SK-N-MC (cell line): ENCODE results near the gene ABTB2.
"Not testable (repeated sequence)": the region's sequence is repeated elsewhere in the genome, so short reads cannot be mapped to it uniquely, and the experiment has no call there.

Experiments
- DNase-seq: peaks from one replicate; pipeline ENCODE4 v3.0.0-alpha.2; 2011; ENCODE audit warnings: low read depth, low spot score
- H3K27ac ChIP-seq: fragments of 200-600 bp; sonication (generic); 2 replicates; pipeline ENCODE4 v1.5.1; 2016; ENCODE audit warnings: mixed run types
- H3K36me3 ChIP-seq: fragments of 200-600 bp; sonication (generic); 2 replicates; pipeline ENCODE4 v1.6.1; 2017; ENCODE audit warnings: antibody characterized with exemption, low read length, mixed read lengths; ENCODE audit not compliant: insufficient read depth
- H3K4me3 ChIP-seq: fragments of 200-600 bp; sonication (generic); 2 replicates; pipeline ENCODE4 v1.5.1; 2016
- H3K9ac ChIP-seq: fragments of 200-600 bp; sonication (generic); 2 replicates; pipeline ENCODE4 v1.8.0; 2017; ENCODE audit warnings: mixed run types, mixed read lengths; ENCODE audit not compliant: insufficient read length
- H3K9me3 ChIP-seq: fragments of 200-600 bp; sonication (generic); 2 replicates; pipeline ENCODE4 v1.6.1; 2017; ENCODE audit warnings: low read depth, mild to moderate bottlenecking, antibody characterized with exemption, low read length, moderate library complexity, mixed read lengths
- EZH2 ChIP-seq: fragments of 200-600 bp; sonication (generic); IDR thresholded peaks from one replicate; pipeline ENCODE4 v1.6.1; 2017; ENCODE audit warnings: antibody characterized with exemption
- FOXP2 ChIP-seq: optimal IDR thresholded peaks from 2 replicates; pipeline ENCODE3; 2011; ENCODE audit warnings: mild to moderate bottlenecking, moderate library complexity; ENCODE audit not compliant: insufficient read depth; ENCODE audit errors: extremely low read length, control extremely low read depth
- POLR2AphosphoS5 ChIP-seq: IDR thresholded peaks from 2 replicates; pipeline ENCODE4 v1.6.1; 2012; ENCODE audit warnings: mild to moderate bottlenecking, low read depth, low read length, borderline replicate concordance

The ABTB2 gene

DNA sequence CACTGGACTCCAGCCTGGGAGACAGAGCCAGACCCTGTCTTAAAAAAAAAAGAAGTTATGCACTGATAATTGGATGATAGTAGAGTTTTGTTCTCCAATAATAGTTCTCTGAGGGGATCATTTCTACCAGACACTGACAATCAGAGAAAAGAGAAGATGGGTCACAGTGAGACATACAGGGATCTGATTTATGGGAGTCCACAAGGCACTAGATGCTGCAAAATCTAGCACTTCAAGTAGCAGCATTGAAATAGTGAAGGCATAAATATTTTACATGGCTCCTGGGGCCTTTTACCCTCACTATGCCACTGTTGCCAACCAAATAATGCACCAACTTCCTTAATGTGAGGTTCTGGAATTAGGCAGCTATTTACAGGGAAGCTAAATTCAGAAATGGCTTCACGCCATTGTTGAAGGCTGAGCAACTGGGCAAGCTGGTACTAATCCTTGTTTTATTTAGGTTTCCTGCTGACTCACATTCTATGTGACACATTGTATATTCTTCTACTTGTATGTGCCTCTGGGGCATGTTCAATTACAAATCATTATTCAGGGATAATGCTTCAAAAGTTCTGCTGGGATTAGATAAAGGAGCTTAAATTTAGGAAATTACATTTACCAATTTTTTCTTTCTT is 38.2 kb upstream of the ABTB2 start:
- Histone ChIP-seq H3K9me3 (peaks cover 3% of the 10 kb centered on the region; the same call in 1 of the 2 replicates), H3K27ac (peak overlapping the region; percentile 95), H3K9ac (peak overlapping the region; percentile 1), H3K4me3 (peak overlapping the region; percentile 51), H3K36me3 (no peaks in the 10 kb centered on the region)
- DNase-seq: peak; percentile 68
- TF ChIP-seq EZH2 (no peak), FOXP2 (no peak), POLR2AphosphoS5 (peak; percentile 49; the same call in 1 of the 2 replicates)

DNA sequence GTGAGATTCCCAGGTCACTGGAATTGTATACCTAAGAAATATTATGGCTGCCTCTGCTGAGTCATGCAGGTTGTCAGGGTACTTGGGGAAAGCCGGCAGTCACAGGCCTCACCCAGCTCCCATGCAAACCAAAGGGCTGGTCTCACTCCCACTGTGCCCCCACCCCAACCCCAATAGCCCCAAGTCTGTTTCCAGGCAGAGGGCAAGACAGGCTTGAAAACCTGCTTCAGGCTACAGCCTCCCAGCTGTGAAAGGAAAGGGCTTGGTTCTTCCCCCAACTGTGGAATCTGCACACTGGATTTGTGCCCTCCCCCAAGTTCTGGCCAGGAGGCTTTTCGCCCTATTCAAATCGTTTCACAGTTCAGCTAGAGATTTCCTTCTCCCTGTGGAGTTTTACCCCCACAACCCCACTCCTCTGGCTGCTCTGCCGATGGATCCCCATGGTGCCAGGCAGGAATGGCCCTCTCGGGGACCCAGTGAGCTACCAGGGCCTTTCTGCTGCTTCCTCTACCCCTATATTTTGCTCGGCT is 37.0 kb upstream of the ABTB2 start:
- H3K9me3 ChIP-seq: peaks cover 3% of the 10 kb centered on the region; the same call in 1 of the 2 replicates
- H3K4me3 ChIP-seq: peak overlapping the region; percentile 56
- peak overlapping the region; percentile 95 for H3K27ac ChIP-seq
- no peaks in the 10 kb centered on the region for H3K36me3 ChIP-seq
- DNase-seq: no peak
- no peak for TF ChIP-seq EZH2
- no peak for TF ChIP-seq FOXP2
- no peak for TF ChIP-seq POLR2AphosphoS5
- peak overlapping the region; percentile 55 for H3K9ac ChIP-seq

DNA sequence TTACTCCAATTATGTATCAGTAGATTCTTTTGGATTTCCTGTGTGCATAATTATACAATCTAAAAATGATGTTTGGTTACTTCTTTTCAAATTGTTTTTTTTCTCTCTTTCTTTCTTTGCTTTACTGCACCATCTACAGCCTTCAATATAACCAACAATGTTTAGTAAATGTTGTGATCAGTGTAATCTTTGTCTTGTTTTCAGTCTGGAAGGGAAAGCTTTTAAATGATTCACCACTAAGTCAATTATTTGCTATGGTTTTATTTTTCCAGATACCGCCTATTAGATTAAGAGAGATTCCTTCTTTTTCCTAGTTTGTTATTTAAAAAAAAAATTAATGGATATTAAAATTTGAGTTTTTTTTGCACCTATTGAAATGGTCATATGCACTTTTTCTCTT is 29.8 kb upstream of the ABTB2 start:
- Histone ChIP-seq H3K36me3 (no peaks in the 10 kb centered on the region), H3K27ac (no peak overlapping the region), H3K4me3 (no peak overlapping the region), H3K9me3 (peaks cover 4% of the 10 kb centered on the region; the same call in 1 of the 2 replicates), H3K9ac (no peak overlapping the region)
- TF ChIP-seq FOXP2: no peak
- TF ChIP-seq POLR2AphosphoS5: no peak
- no peak for TF ChIP-seq EZH2
- no peak for DNase-seq

DNA sequence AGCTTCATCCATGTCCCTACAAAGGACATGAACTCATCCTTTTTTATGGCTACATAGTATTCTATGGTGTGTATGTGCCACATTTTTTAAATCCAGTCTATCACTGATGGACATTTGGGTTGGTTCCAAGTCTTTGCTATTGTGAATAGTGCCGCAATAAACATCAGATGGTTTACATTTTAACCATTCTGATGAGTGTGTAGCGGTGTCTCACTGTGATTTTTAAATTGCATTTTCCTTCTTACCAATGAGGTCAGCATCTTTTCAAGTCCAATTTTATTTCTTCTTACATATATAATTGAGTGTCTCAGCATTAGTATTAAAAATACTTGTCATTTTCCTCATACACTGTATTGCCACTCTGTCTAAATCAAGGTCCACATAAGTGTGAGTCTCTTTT is 28.5 kb upstream of the ABTB2 start:
- not testable (repeated sequence) for H3K9ac ChIP-seq, DNase-seq, H3K27ac ChIP-seq, H3K9me3 ChIP-seq, H3K4me3 ChIP-seq, H3K36me3 ChIP-seq

DNA sequence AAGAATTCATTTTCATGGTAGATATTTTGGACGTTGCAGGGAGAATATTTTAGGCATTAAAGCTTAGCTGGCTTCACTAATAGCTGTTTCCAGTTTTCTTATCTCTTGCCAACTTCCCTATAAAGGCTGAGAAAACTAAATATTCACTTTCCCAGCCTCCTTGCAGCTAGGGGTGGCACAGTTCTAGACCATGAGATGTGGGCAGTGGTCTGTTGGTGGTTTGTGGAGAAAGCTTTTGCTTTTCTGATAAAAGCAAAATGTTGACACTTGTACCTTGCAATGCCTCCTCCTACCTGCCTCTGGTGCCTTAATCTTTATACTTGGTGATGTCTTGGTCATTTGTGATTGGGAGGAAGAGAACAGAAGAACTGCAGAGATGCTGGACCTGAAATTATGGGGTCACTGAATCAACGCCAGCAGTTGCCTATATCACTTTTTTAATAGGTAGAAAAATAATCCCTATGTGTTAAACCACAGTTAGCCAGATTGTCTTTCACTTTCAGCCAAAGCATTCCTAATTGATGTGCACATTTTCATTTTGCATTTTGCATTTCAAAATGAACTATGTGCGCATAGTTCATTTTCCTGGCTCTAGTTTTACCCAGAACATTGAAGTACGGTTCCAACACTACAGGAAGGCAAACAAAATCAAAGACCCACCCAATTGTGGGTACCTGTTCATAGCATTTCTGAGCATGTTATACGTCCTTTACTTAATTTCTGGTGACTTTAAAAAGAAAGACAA is 24.9 kb upstream of the ABTB2 start:
- Histone ChIP-seq H3K4me3 (no peak overlapping the region), H3K9ac (no peak overlapping the region), H3K36me3 (no peaks in the 10 kb centered on the region), H3K27ac (no peak overlapping the region), H3K9me3 (peaks cover 4% of the 10 kb centered on the region; the same call in 1 of the 2 replicates)
- TF ChIP-seq EZH2 (no peak), POLR2AphosphoS5 (no peak), FOXP2 (no peak)
- no peak for DNase-seq

DNA sequence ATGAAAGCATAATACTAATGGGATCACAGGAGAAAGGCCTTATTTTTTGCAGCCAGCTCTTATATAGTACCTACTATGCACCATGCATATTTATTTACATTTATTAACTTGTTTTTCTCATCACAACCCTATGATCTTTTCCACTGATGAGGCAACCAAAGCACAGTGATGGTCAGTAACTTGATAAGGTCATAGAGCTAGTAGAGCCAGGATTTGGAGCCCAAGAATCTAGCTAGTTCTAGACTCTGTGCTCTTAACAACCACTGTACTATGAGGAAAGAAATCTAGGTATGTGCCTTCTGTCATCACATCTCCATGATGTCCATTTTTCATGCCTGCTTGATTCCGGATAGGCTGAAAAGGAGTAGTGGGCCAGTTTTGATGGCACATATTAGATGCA is 24.0 kb upstream of the ABTB2 start:
- no peak overlapping the region for H3K9ac ChIP-seq
- H3K9me3 ChIP-seq: peaks cover 4% of the 10 kb centered on the region; the same call in 1 of the 2 replicates
- no peak for TF ChIP-seq POLR2AphosphoS5
- TF ChIP-seq FOXP2: no peak
- TF ChIP-seq EZH2: no peak
- DNase-seq: no peak
- H3K36me3 ChIP-seq: no peaks in the 10 kb centered on the region
- H3K27ac ChIP-seq: no peak overlapping the region
- H3K4me3 ChIP-seq: no peak overlapping the region

DNA sequence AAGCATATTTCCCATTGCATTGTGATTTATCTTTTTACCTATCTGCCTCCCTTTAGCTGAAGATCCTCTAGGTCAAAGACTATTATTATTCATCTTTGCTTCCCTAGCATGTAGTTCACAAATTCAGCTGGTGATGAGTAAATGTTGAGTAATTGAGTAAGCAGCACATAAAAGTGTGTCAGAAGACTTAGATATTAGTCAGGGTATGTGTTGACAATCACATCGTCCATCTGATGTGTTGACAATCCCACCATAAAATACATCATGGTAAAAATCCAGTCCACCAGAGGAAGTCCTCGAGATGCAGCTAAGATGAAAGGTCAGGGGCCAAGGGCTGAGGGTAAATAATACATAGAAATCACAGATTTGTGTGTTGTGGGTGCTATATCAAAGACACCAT is 22.9 kb upstream of the ABTB2 start:
- H3K9me3 ChIP-seq: no peaks in the 10 kb centered on the region
- TF ChIP-seq POLR2AphosphoS5: no peak
- no peak for TF ChIP-seq FOXP2
- TF ChIP-seq EZH2: no peak
- H3K4me3 ChIP-seq: no peak overlapping the region
- no peak for DNase-seq
- H3K9ac ChIP-seq: no peak overlapping the region
- H3K36me3 ChIP-seq: no peaks in the 10 kb centered on the region
- no peak overlapping the region for H3K27ac ChIP-seq

DNA sequence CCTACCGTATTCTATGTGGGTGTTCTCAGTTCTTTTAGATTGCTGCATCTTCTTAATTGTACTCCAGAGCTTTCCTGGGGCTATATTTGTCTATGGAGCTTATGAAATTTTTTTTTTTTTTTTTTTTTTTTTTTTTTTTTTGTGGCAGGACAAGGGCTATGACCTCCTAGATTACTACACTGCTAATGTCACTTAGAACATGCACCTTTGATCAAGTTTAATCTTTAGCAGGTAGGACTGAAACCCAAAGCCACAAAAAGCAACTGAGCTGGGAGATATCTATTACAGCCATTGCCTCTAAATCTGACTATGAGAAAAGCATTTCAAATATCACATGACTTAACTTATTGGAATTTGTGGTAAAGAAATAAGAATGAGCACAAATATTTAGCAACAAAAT is 21.7 kb upstream of the ABTB2 start:
- no peaks in the 10 kb centered on the region for H3K36me3 ChIP-seq
- TF ChIP-seq FOXP2 (no peak), POLR2AphosphoS5 (no peak), EZH2 (no peak)
- H3K9me3 ChIP-seq: no peaks in the 10 kb centered on the region
- DNase-seq: no peak
- no peak overlapping the region for H3K9ac ChIP-seq
- H3K27ac ChIP-seq: no peak overlapping the region
- H3K4me3 ChIP-seq: no peak overlapping the region
